HEK293 (cell line): ENCODE results near the gene FXYD6.

ENCODE experiments used
- TCF7L2 ChIP-seq: IDR thresholded peaks from 2 replicates; pipeline ENCODE4 v1.6.1; 2011; ENCODE audit warnings: low read depth, mild to moderate bottlenecking, inconsistent platforms, low read length, moderate library complexity, borderline replicate concordance
- ZBTB49 ChIP-seq: fragments of 450-650 bp; formaldehyde crosslinking; IDR thresholded peaks from 2 replicates; pipeline ENCODE4 v1.5.1; 2016; ENCODE audit warnings: missing biosample characterization, missing genetic modification characterization, low read depth
- ZFHX2 ChIP-seq: fragments of 450-650 bp; formaldehyde crosslinking; conservative IDR thresholded peaks from 2 replicates; pipeline ENCODE4 v1.5.1; 2016; ENCODE audit warnings: missing biosample characterization, missing genetic modification characterization
- ZNF175 ChIP-seq: fragments of 450-650 bp; formaldehyde crosslinking; IDR thresholded peaks from 2 replicates; pipeline ENCODE4 v1.5.1; 2016; ENCODE audit warnings: missing biosample characterization, missing genetic modification characterization
- ZNF292 ChIP-seq: fragments of 450-650 bp; formaldehyde crosslinking; IDR thresholded peaks from 2 replicates; pipeline ENCODE4 v1.5.1; 2016; ENCODE audit warnings: low read depth, missing biosample characterization, missing genetic modification characterization, borderline replicate concordance
- ZNF701 ChIP-seq: fragments of 450-650 bp; formaldehyde crosslinking; IDR thresholded peaks from 2 replicates; pipeline ENCODE4 v1.5.1; 2016; ENCODE audit warnings: missing biosample characterization, missing genetic modification characterization
- TF ChIP-seq, protein P1 (sequence below): fragments of 450-650 bp; formaldehyde crosslinking; IDR thresholded peaks from 2 replicates; pipeline ENCODE4 v1.5.1; 2016; ENCODE audit warnings: missing biosample characterization, missing genetic modification characterization

DNA sequence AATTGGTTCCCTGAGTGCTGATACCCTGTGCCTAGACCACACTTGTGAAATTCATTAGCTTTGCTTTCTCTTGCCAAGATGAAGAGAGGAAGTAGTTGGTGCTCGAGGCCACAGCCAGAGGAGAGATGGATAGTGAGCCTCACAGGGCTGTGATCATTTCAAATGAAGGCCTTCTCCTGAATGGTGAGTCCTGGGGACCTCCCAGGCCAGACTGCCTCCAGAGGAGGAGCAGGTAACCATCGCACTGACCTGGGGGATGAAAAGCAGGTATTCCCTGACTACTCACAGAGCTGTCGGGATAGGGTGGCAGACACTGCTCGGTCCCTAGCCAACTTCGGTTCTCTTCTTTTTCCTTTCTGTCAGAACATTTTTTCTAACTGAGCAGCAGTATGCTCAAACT, 4.8 kb upstream of the FXYD6 start:
- TF ChIP-seq ZBTB49 (tag by site-specific recombination) (no peak), ZFHX2 (tag by site-specific recombination) (no peak), ZNF175 (tag by site-specific recombination) (no peak), TCF7L2 (no peak), ZNF701 (tag by site-specific recombination) (no peak), ZNF292 (tag by site-specific recombination) (no peak)
- TF ChIP-seq, protein P1, sequence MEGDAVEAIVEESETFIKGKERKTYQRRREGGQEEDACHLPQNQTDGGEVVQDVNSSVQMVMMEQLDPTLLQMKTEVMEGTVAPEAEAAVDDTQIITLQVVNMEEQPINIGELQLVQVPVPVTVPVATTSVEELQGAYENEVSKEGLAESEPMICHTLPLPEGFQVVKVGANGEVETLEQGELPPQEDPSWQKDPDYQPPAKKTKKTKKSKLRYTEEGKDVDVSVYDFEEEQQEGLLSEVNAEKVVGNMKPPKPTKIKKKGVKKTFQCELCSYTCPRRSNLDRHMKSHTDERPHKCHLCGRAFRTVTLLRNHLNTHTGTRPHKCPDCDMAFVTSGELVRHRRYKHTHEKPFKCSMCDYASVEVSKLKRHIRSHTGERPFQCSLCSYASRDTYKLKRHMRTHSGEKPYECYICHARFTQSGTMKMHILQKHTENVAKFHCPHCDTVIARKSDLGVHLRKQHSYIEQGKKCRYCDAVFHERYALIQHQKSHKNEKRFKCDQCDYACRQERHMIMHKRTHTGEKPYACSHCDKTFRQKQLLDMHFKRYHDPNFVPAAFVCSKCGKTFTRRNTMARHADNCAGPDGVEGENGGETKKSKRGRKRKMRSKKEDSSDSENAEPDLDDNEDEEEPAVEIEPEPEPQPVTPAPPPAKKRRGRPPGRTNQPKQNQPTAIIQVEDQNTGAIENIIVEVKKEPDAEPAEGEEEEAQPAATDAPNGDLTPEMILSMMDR (tag by site-specific recombination) = no peak
